A549 (cell line): ENCODE data around the gene FBLL1. TPM values are rescaled to one million over a fixed set of nuclear protein-coding genes. Genes with fewer than 3 reads are reported as not detected.
"Not testable (repeated sequence)": the region's sequence is repeated elsewhere in the genome, so short reads cannot be mapped to it uniquely, and the experiment has no call there.

Source experiments
- ATAC-seq, 2 experiments: fragments of 200-7000 bp in 1 of 2; fragments of >200 bp in 1 of 2; cut with Nextera tagmentation in 1 of 2; cut with Tn5 transposase in 1 of 2; 3 replicates each; pipeline versions ENCODE4 v1.8.0 to v1.9.1; 2018 to 2020; ENCODE audit warnings: mild to moderate bottlenecking in 1 of 2, moderate library complexity in 1 of 2
- CTCF ChIA-PET: fragments of 300-600 bp; sonication (Branson Sonifier 250); formaldehyde crosslinking; extraction: SDS; loops from one replicate; lab custom pipeline; 2021; ENCODE audit warnings: antibody characterized with exemption, inconsistent platforms; lab: Yijun Ruan, JAX
- POLR2A ChIA-PET: fragments of 350-600 bp; formaldehyde crosslinking; extraction: SDS; loops from one replicate; lab custom pipeline; 2021; ENCODE audit warnings: antibody characterized with exemption, inconsistent platforms; lab: Yijun Ruan, JAX
- DNase-seq, 2 experiments: peaks; one replicate each; pipeline versions ENCODE4 v3.0.0 to v3.0.0-alpha.2; 2011 to 2016; ENCODE audit warnings: low read depth in 1 of 2, low spot score in 1 of 2
- FAIRE-seq: peaks from 2 replicates; lab custom pipeline; 2011; peaks lifted over from hg19 to GRCh38; lab: Jason Lieb, UNC
- H3K27ac ChIP-seq, 2 experiments: fragments of >200 bp; sonication (Bioruptor Twin); formaldehyde crosslinking; 3 replicates each; pipeline ENCODE4 v1.5.1; 2016 to 2017
- H3K4me1 ChIP-seq: fragments of >200 bp; sonication (Bioruptor Twin); formaldehyde crosslinking; 3 replicates; pipeline ENCODE4 v1.6.1; 2016
- H3K4me2 ChIP-seq: fragments of >200 bp; sonication (Bioruptor Twin); formaldehyde crosslinking; 3 replicates; pipeline ENCODE4 v1.6.1; 2016
- H3K4me3 ChIP-seq: fragments of >200 bp; sonication (Bioruptor Twin); formaldehyde crosslinking; 3 replicates; pipeline ENCODE4 v1.5.1; 2016
- H3K9me3 ChIP-seq: fragments of >200 bp; sonication (Bioruptor Twin); formaldehyde crosslinking; 3 replicates; pipeline ENCODE4 v1.6.1; 2016
- ATOH8 ChIP-seq: fragments of 250-450 bp; sonication (Bioruptor Pico); IDR thresholded peaks from 2 replicates; pipeline ENCODE4 v1.5.0; 2020; ENCODE audit warnings: low read depth, mild to moderate bottlenecking, moderate library complexity
- CBX2 ChIP-seq: fragments of 200-600 bp; sonication (generic); IDR thresholded peaks from 2 replicates; pipeline ENCODE4 v1.6.1; 2016; ENCODE audit warnings: low read depth, mild to moderate bottlenecking, borderline replicate concordance
- CEBPB ChIP-seq, 2 experiments: fragments of >200 bp in 1 of 2; sonication (Bioruptor Twin) in 1 of 2; formaldehyde crosslinking in 1 of 2; IDR thresholded peaks; 2 replicates each; pipeline ENCODE4 v1.6.1; 2012 to 2016
- CTCF ChIP-seq: fragments of >200 bp; sonication (Bioruptor Twin); formaldehyde crosslinking; IDR thresholded peaks from 3 replicates; pipeline ENCODE4 v1.5.1; 2016
- EHF ChIP-seq: fragments of 250-450 bp; sonication (Bioruptor Pico); IDR thresholded peaks from 2 replicates; pipeline ENCODE4 v1.5.0; 2020; ENCODE audit warnings: mild to moderate bottlenecking
- ESRRA ChIP-seq: fragments of 150-350 bp; IDR thresholded peaks from 2 replicates; pipeline ENCODE4 v1.6.1; 2014; ENCODE audit warnings: mild to moderate bottlenecking, low read length, borderline replicate concordance
- FOSB ChIP-seq: fragments of 250-450 bp; sonication (Bioruptor Pico); IDR thresholded peaks from 2 replicates; pipeline ENCODE4 v1.5.0; 2020; ENCODE audit warnings: mild to moderate bottlenecking, moderate library complexity
- FOXS1 ChIP-seq: fragments of 250-450 bp; sonication (Bioruptor Pico); IDR thresholded peaks from 2 replicates; pipeline ENCODE4 v1.5.0; 2020; ENCODE audit warnings: mild to moderate bottlenecking, moderate library complexity
- NFE2L2 ChIP-seq: fragments of 150-350 bp; conservative IDR thresholded peaks from 2 replicates; pipeline ENCODE4 v1.6.1; 2014; ENCODE audit warnings: low read length
- NPAS2 ChIP-seq: fragments of 250-450 bp; sonication (Bioruptor Pico); IDR thresholded peaks from 2 replicates; pipeline ENCODE4 v1.8.0; 2022; ENCODE audit warnings: mild to moderate bottlenecking, moderate library complexity, borderline replicate concordance
- PHF8 ChIP-seq: fragments of 200-600 bp; sonication (generic); IDR thresholded peaks from 2 replicates; pipeline ENCODE4 v1.6.1; 2016; ENCODE audit warnings: low read depth, mild to moderate bottlenecking, antibody characterized with exemption, moderate library complexity, borderline replicate concordance
- POLR2A ChIP-seq: IDR thresholded peaks from 2 replicates; pipeline ENCODE4 v1.6.1; 2012; ENCODE audit warnings: mild to moderate bottlenecking, low read length
- RAD21 ChIP-seq, 2 experiments: fragments of >200 bp in 1 of 2; sonication (Bioruptor Twin) in 1 of 2; formaldehyde crosslinking in 1 of 2; IDR thresholded peaks in 1 of 2; conservative IDR thresholded peaks in 1 of 2; 2 replicates in 1 of 2; 3 replicates in 1 of 2; pipeline ENCODE4 v1.6.1; 2012 to 2018; ENCODE audit warnings: inconsistent platforms in 1 of 2
- RCOR1 ChIP-seq: fragments of 150-350 bp; IDR thresholded peaks from 2 replicates; pipeline ENCODE4 v1.6.1; 2014; ENCODE audit warnings: antibody characterized with exemption, low read length, low read depth
- RFX5 ChIP-seq: fragments of 450-650 bp; IDR thresholded peaks from 2 replicates; pipeline ENCODE4 v1.7.1; 2014; ENCODE audit warnings: antibody characterized with exemption, mild to moderate bottlenecking, moderate library complexity
- SREBF2 ChIP-seq: fragments of 450-650 bp; IDR thresholded peaks from 2 replicates; pipeline ENCODE4 v1.6.1; 2014; ENCODE audit warnings: mild to moderate bottlenecking, moderate library complexity
- ZC3H11A ChIP-seq: fragments of 450-650 bp; IDR thresholded peaks from 2 replicates; pipeline ENCODE4 v1.6.1; 2014; ENCODE audit warnings: antibody characterized with exemption, mild to moderate bottlenecking
- ZFP36 ChIP-seq: fragments of 450-650 bp; IDR thresholded peaks from 2 replicates; pipeline ENCODE4 v1.6.1; 2014; ENCODE audit warnings: borderline replicate concordance; ENCODE audit not compliant: partially characterized antibody
- ZNF302 ChIP-seq: fragments of 250-450 bp; sonication (Bioruptor Pico); IDR thresholded peaks from 2 replicates; pipeline ENCODE4 v1.9.0; 2021; ENCODE audit warnings: inconsistent platforms, mild to moderate bottlenecking, moderate library complexity
- WGBS: methylation state at CpG from one replicate; pipeline ENCODE4 v1.1.6; 2017; ENCODE audit errors: missing lambda C conversion rate; 5-methylcytosine and 5-hydroxymethylcytosine counted together
- polyA plus RNA-seq, 4 experiments: library from polyadenylated mRNA; depleted of rRNA in 3 of 4; stranded (reverse); fragments of >200 nt; fragmentation: RNase III in 1 of 4; extraction: RNeasy Plus Mini Kit Qiagen cat#74134 plus additional on column Dnase treatment in 1 of 4; gene quantifications; 2 replicates in 3 of 4; 3 replicates in 1 of 4; pipeline ENCODE4 v1.2.3, GENCODE V29; 2011 to 2017

FBLL1 gene
- polyA plus RNA-seq, 2 of the 4 experiments (the other 2 are of a cell fraction): 0.06 to 0.09 TPM

DNA sequence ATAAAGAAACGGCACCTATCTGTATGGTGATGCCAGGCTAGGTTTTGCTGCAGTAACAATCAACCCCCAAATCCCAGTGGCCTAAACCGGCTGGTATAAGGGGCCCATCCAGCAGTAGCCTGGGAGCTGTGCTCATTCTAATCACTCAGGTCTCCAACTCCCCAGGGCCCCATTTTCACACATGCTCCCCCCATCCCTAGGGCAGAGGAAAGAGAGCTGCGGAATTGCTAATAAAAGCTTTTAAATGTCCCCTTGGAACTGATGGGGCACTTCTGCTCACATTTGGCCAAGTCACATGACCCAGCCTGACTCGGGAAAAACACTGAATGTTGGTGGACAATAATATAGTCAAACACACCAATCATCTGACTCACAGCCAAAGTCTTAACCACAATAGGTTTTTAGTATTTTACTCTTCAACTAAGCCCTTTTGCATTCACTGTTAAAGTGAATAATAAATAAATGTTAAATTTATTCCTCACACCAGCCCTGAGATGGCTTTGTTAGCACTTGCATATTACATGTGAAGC lies 1.6 kb downstream of the FBLL1 start (continued):
- TF ChIP-seq FOSB (CRISPR knock-in tag) (no peak), FOXS1 (CRISPR knock-in tag) (no peak), RFX5 (no peak), ZFP36 (no peak), RAD21 (conservative IDR thresholded peaks at IDR 0.05 in 1 of 2, IDR thresholded peaks at IDR 0.05 in 1 of 2) (no peak)

DNA sequence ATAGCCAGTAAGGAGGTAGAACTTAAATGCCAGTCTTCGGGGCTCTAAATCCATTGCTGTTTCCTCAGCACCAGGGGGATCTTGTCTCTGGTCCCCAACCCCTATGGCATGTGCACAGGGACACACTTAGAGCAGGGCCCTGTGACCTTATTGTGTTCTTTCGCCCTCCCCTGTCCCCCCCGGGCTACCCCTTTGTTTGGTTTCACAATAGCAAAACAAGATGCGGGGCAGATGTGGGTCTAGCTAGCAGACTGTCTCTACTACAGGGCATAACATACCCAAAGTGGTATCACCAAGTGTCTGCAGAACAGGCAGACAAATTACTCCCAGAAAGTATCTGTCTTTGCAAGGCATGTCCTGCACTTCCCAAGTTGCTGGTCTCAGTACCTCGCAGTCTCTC lies 2.1 kb downstream of the FBLL1 start:
- H3K27ac ChIP-seq: no peak overlapping the region
- H3K4me3 ChIP-seq: no peak overlapping the region
- H3K9me3 ChIP-seq: no peaks in the 10 kb centered on the region
- FAIRE-seq (no peak), ATAC-seq (no peak)
- H3K4me2 ChIP-seq: no peak overlapping the region
- CTCF ChIA-PET: no interaction called here
- WGBS: 64% methylated on average over 5 of the region's 5 CpGs
- TF ChIP-seq RFX5 (no peak), RCOR1 (no peak), CTCF (no peak), PHF8 (no peak), ZNF302 (CRISPR knock-in tag) (no peak), CBX2 (no peak), SREBF2 (no peak), NFE2L2 (no peak), ATOH8 (CRISPR knock-in tag) (no peak), ESRRA (no peak), EHF (CRISPR knock-in tag) (no peak), NPAS2 (CRISPR knock-in tag) (no peak), POLR2A (no peak)
- TF ChIP-seq, all 56 proteins: peak for 0
- POLR2A ChIA-PET: no interaction called here
- H3K4me1 ChIP-seq: no peaks in the 10 kb centered on the region
- no peak for DNase-seq

DNA sequence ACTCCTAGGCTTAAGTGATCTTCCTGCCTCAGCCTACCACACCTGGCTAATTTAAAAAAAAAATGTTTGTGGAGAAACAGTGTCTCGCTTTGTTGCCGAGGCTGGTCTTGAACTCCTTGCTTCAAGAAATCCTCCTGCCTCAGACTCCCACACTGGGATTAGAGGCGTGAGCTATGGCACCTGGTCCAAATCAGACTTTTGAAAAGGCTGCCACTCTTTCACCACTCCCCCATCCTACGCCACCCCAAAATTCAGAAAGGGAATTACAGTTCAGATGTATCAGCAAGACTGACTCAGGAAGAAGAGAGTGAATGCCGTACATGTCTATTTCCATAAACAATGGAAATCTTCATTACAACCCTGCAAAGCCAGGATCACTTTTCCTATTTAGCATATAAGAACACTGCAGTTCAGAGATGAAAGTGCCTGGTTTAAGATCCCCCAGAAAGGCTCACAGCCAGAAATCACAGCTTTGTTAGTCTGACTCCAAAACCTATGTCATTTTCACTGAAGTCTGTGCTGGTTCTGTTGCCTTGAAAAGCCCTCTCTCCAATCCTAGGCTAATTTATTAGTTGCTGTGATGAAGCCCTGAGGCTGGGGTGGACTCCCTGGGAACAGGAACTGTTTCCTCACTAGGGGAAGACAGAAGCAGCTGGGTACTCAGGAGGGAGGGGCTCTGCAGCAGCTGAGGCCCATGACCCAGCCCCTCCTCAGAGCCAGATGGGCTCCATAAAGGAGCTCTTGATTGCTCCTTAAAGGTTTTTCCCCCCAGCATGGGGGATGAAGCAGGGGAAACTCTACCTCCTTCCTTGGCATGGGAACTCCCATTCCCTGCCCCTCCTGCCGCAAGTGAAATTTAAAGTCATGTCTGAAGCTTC lies 3.1 kb downstream of the FBLL1 start:
- Histone ChIP-seq H3K4me2 (no peak overlapping the region), H3K9me3 (no peaks in the 10 kb centered on the region), H3K27ac (no peak overlapping the region), H3K4me3 (no peak overlapping the region), H3K4me1 (no peaks in the 10 kb centered on the region)
- no peak for DNase-seq
- 80% methylated on average over 6 of the region's 6 CpGs for WGBS
- TF ChIP-seq ZC3H11A (no peak), CEBPB (IDR thresholded peaks at IDR 0.05) (no peak)
- ChIA-PET CTCF (interaction anchor here (0.7 kb wide), 1 partner anchor 28 kb away, joined by 6 read pairs; no protein-coding TSS in a partner anchor), POLR2A (no interaction called here)
- FAIRE-seq: no peak
- ATAC-seq: no peak

DNA sequence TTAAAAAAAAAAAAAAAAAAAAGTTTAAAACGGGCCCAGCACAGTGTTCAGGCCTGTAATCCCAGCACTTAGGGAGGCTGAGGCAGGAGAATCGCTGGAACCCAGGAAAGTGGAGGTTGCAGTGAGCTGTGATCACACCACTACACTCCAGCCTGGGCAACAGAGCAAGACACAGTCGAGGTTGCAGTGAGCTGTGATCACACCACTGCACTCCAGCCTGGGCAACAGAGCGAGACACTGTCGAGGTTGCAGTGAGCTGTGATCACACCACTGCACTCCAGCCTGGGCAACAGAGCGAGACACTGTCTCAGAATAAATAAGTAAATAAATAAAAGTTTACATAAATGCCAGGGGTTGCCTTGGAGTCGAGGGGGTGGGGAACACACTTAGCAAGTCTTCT lies 5.2 kb downstream of the FBLL1 start:
- H3K4me3 ChIP-seq, FAIRE-seq, H3K9me3 ChIP-seq, ATAC-seq, DNase-seq, CTCF ChIA-PET, H3K27ac ChIP-seq, H3K4me1 ChIP-seq, H3K4me2 ChIP-seq, POLR2A ChIA-PET: not testable (repeated sequence)
- WGBS: 43% methylated on average over 7 of the region's 7 CpGs
